ENCODE data around the gene KCTD21. TPM values are rescaled to one million over a fixed set of nuclear protein-coding genes. Genes with fewer than 3 reads are reported as not detected.
"Not testable (repeated sequence)": the region's sequence is repeated elsewhere in the genome, so short reads cannot be mapped to it uniquely, and the experiment has no call there.

The KCTD21 gene
- 4.5 TPM for total RNA-seq

GRCh38 chr11:78188286-78189173, at the start of gene KCTD21, which contains the start of gene USP35:
KCTD21 (minus strand) TSS chr11:78188626; CDS start chr11:78174554, 14,072 bp downstream.
USP35 (plus strand) TSS chr11:78188919; CDS start chr11:78196246, 7,327 bp downstream.
- FAIRE-seq (no peak), DNase-seq (ENCODE audit: low spot score in 2 of 2) (peak; percentile 98)

GRCh38 chr11:78237293-78238046, 49.0 kb upstream of the KCTD21 start:
- DNase-seq (ENCODE audit: low spot score in 2 of 2) (no peak), FAIRE-seq (no peak)

GRCh38 chr11:78234006-78234405, 45.6 kb upstream of the KCTD21 start:
- FAIRE-seq (no peak), DNase-seq (ENCODE audit: low spot score in 2 of 2) (no peak)

GRCh38 chr11:78233046-78233445, 44.6 kb upstream of the KCTD21 start:
- not testable (repeated sequence) for DNase-seq (ENCODE audit: low spot score in 2 of 2); FAIRE-seq

- DNase-seq (ENCODE audit: low spot score in 2 of 2) (no peak), FAIRE-seq (no peak)
Measured at GRCh38 chr11:78231962-78232501, 43.6 kb upstream of the KCTD21 start.

- FAIRE-seq = no peak
- DNase-seq (ENCODE audit: low spot score in 2 of 2) = no peak
Measured at GRCh38 chr11:78230161-78230877, 41.9 kb upstream of the KCTD21 start.

- FAIRE-seq = no peak
Measured at GRCh38 chr11:78229106-78229505, 40.7 kb upstream of the KCTD21 start.

GRCh38 chr11:78228467-78228866, 40.0 kb upstream of the KCTD21 start:
- no peak for FAIRE-seq
- peak; percentile 37 to 54 for DNase-seq (ENCODE audit: low spot score in 2 of 2)

More at GRCh38 chr11:78229106-78229505, 40.7 kb upstream of the KCTD21 start:
- no peak for DNase-seq (ENCODE audit: low spot score in 2 of 2)

- DNase-seq (ENCODE audit: low spot score in 2 of 2) (no peak), FAIRE-seq (no peak)
Measured at GRCh38 chr11:78227921-78228320, 39.5 kb upstream of the KCTD21 start.

- FAIRE-seq (no peak), DNase-seq (ENCODE audit: low spot score in 2 of 2) (no peak)
Measured at GRCh38 chr11:78226684-78227680, 38.6 kb upstream of the KCTD21 start.

- DNase-seq (ENCODE audit: low spot score in 2 of 2) = no peak
- FAIRE-seq = no peak
Measured at GRCh38 chr11:78224906-78225420, 36.5 kb upstream of the KCTD21 start.

- DNase-seq (ENCODE audit: low spot score in 2 of 2) = no peak
Measured at GRCh38 chr11:78224506-78224905, 36.1 kb upstream of the KCTD21 start.

GRCh38 chr11:78223320-78223954, 35.0 kb upstream of the KCTD21 start:
- no peak for FAIRE-seq

More at GRCh38 chr11:78224506-78224905, 36.1 kb upstream of the KCTD21 start:
- FAIRE-seq = no peak

GRCh38 chr11:78222726-78223125, 34.3 kb upstream of the KCTD21 start:
- FAIRE-seq; DNase-seq (ENCODE audit: low spot score in 2 of 2): not testable (repeated sequence)

More at GRCh38 chr11:78223320-78223954, 35.0 kb upstream of the KCTD21 start:
- DNase-seq (ENCODE audit: low spot score in 2 of 2) = no peak

- FAIRE-seq (no peak), DNase-seq (ENCODE audit: low spot score in 2 of 2) (no peak)
Measured at GRCh38 chr11:78221396-78222315, 33.2 kb upstream of the KCTD21 start.

GRCh38 chr11:78220218-78221157, 32.1 kb upstream of the KCTD21 start:
- FAIRE-seq = no peak

More at GRCh38 chr11:78220218-78221157, 32.1 kb upstream of the KCTD21 start:
- no peak for DNase-seq (ENCODE audit: low spot score in 2 of 2)

Measured in frontal cortex (tissue), 4 donors.